LoVo (cell line): Measurements from ENCODE around the gene CLPTM1L.
"Not testable (repeated sequence)": the region's sequence is repeated elsewhere in the genome, so short reads cannot be mapped to it uniquely, and the experiment has no call there.

Experiments
- DNase-seq: peaks from one replicate; pipeline ENCODE4 v3.0.0-alpha.2; 2016; ENCODE audit warnings: low spot score

Gene CLPTM1L

DNA sequence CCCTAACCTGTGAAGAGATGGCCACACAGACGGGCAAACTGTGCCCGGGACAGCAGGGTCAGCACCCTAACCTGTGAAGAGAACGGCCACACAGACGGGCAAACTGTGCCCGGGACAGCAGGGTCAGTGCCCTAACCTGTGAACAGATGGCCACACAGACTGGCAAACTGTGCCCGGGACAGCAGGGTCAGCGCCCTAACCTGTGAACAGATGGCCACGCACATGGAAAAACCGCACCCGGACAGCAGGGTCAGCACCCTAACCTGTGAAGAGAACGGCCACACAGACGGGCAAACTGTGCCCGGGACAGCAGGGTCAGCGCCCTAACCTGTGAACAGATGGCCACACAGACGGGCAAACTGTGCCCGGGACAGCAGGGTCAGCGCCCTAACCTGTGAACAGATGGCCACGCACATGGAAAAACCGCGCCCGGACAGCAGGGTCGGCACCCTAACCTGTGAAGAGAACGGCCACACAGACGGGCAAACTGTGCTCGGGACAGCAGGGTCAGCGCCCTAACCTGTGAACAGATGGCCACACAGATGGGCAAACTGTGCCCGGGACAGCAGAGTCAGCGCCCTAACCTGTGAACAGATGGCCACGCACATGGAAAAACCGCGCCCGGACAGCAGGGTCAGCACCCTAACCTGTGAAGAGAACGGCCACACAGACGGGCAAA, 5.6 kb downstream of the CLPTM1L start:
- DNase-seq = not testable (repeated sequence)

- no peak for DNase-seq
Measured at GRCh38 chr5:1338506-1339070, 6.3 kb downstream of the CLPTM1L start.

DNA sequence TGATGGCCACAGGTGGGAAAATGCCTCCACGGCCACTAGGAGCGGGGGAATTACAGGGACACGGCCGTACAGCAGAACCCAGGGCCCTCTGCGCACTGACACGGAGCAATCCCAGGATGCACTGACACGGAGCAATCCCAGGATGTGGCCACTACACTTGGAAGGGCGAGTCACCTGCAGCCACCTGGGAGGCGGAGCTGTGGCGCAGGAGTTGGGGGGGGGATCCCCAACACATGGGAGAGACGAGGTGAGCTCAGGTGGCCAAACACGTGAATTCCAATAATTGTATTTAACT, 6.8 kb downstream of the CLPTM1L start:
- DNase-seq = no peak

- DNase-seq = no peak
Measured at GRCh38 chr5:1337489-1338195, 7.3 kb downstream of the CLPTM1L start.

- no peak for DNase-seq
Measured at GRCh38 chr5:1336749-1337488, 8.0 kb downstream of the CLPTM1L start.

GRCh38 chr5:1336106-1336561, 8.8 kb downstream of the CLPTM1L start:
- DNase-seq = no peak

DNA sequence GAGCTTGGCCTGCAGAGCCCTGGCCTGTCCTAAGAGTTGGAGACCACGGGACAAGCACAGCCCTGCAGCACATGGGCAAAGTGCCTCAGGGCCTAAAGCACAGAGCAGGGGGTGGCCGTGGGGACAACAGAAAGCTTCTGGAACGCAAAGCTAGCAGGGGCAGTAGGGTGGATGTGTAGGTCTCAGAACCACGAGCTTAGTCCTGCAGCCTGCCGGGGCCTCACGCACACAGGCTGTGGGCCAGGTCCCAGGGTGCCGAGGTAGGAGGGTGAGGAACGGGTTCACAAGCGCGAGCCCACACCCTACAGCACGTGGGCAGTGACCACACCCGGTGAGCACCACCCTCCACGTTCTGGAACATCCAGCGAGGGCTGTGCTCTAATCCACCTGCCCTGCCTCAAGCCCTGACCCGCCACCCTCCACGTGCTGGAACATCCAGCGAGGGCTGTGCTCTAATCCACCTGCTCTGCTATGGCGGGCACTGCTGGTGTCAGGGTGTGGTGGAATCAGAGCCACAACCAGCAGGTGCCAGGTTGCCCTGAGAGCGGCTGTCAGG, 9.3 kb downstream of the CLPTM1L start:
- no peak for DNase-seq

DNA sequence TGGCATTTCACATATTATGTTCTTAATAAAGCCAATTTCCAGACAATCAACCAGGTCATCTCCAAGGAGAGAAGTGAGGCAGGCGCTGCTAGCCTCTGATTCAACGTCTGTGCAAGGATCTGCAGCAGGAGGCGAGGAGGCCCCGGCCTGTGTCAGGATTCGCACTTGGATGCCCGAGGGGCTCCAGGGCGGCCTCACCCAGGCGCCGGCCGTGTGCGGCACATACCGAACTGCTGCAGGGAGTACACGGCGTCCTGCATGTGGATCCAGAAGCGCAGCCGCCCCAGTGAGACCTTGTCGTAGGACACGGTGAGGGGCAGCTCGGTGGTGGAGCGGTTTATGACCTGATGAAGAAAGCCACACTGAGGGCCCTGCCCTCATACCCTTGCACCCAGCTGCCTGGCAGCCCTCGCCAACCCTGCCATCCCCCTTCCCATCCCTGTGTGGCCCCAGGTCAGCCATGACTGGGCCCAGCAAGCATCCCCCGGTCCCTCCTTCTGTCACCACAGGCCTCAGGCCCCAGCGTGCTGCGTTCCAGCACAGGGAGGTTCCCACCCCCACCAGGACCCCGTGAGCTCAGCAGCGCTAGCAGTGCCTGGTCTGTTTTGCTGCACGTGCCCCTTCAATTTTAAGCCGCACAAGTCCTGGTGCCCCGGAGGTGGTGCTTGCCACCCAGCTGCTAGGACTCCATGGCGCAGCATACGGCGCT, 9.9 kb downstream of the CLPTM1L start:
- DNase-seq = no peak

- DNase-seq = no peak
Measured at GRCh38 chr5:1333986-1334385, 10.9 kb downstream of the CLPTM1L start.

GRCh38 chr5:1333286-1333685, 11.6 kb downstream of the CLPTM1L start:
- not testable (repeated sequence) for DNase-seq

DNA sequence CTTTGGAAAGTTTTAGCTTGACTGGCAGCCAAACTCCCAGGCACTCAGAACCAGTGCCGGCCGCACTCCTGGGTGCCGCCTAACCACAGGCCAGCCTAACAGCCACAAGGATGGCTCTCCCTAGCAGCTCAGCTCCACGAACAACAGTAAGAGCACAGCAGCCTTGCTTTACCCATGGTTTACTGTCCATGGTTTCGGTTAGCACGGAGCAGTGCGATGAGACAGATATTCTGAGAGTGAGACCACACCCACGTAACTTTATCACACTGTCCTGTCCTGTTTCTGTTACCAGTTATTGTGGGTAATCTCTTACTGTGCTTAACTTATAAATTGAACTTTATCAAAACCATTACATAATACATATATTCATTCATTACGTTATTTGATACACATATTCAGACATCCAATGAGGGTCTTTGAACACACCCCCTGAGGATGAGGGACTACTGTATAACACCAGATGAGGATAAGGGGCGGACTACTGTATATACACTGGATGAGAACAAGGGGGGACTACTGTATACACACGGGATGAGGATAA, 12.4 kb downstream of the CLPTM1L start:
- no peak for DNase-seq

- DNase-seq = no peak
Measured at GRCh38 chr5:1331861-1332405, 13.0 kb downstream of the CLPTM1L start.

DNA sequence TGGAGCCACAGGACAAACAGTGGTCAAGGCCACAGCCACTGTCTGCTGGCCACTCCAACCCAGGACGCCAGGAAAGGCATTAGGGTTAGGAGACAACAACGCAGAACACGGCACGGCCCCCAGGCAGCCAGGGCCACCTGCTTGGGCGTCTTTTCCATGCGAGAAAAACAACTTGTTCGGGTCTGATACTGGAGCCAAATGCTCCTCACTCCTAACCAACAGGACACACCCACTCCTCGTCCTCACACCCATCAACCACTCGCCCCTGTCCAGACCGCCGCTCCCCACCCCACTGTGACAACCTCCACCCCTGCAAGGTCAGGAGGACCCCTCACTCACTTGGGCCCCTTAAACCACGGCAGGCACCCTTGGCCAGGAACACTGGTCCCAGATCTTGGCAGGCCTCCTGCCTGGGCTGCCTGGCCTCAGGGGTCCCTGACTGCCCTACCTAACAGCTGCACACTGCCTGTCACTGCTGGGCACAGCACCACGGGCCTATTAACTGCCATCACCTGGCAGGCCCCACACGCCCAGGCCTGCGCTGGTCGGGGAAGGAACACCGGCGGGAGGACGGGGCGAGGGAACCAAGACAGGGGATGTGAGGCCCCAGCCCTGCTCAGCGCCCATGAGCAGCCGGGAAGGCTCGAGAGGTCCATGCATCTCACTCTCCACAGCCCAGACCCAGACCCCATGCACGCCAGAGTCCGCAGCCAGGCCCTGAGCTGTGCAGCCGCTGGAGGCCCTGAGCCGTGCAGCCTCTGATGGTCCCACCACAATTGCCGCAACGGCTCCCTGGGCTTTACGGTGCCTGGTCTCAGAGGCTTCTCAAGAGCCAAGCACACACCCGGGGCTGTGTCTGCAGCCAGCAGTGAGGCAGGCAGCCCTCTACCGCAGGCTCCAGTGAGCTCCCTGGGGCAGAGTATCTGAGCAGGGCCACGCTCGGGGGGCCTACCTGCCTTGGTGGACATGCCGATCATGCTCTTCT, 13.8 kb downstream of the CLPTM1L start:
- DNase-seq = no peak

- no peak for DNase-seq
Measured at GRCh38 chr5:1330146-1330846, 14.6 kb downstream of the CLPTM1L start.

GRCh38 chr5:1329111-1329579, 15.8 kb downstream of the CLPTM1L start:
- no peak for DNase-seq

DNA sequence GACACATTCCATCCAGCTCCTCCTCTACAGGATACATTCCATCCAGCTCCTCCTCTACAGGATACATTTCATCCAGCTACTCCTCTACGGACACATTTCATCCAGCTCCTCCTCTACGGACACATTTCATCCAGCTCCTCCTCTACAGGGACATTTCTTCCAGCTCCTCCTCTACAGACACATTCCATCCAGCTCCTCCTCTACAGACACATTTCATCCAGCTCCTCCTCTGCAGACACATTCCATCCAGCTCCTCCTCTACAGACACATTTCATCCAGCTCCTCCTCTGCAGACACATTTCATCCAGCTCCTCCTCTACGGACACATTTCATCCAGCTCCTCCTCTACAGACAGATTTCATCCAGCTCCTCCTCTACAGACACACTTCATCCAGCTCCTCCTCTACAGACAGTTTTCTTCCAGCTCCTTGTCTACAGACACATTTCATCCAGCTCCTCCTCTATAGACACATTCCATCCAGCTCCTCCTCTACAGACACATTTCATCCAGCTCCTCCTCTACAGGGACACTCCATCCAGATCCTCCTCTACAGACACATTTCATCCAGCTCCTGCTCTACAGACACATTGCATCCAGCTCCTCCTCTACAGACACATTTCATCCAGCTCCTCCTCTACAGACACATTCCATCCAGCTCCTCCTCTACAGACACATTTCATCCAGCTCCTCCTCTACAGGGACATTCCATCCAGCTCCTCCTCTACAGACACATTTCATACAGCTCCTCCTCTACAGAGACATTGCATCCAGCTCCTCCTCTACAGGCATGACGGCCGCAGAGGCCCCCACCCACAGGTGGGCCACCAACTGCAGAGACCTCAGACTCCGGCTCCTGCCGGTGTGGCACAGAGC, 16.4 kb downstream of the CLPTM1L start:
- DNase-seq = not testable (repeated sequence)

GRCh38 chr5:1326901-1327756, 17.8 kb downstream of the CLPTM1L start:
- DNase-seq = not testable (repeated sequence)
